Breast epithelium (tissue), 4 donors: ENCODE measurements around the gene KIF6. TPM values are rescaled to one million over a fixed set of nuclear protein-coding genes. Genes with fewer than 3 reads are reported as not detected.

Source experiments
- DNase-seq, 2 donors: peaks; one replicate each; pipeline ENCODE4 v3.0.0-alpha.2; 2019; ENCODE audit warnings: low spot score in 2 of 2
- H3K27ac ChIP-seq, 2 donors: fragments of 200-600 bp; sonication (generic) in 1 of 2; one replicate each; pipeline ENCODE4 v1.5.1; 2016 to 2019; ENCODE audit warnings: mild to moderate bottlenecking in 1 of 2
- H3K27me3 ChIP-seq, 2 donors: fragments of 200-600 bp; sonication (generic) in 1 of 2; one replicate each; pipeline versions ENCODE4 v1.5.1 to v1.6.0; 2017 to 2019; ENCODE audit warnings: control low read depth in 1 of 2, mild to moderate bottlenecking in 1 of 2
- H3K36me3 ChIP-seq: fragments of 200-600 bp; one replicate; pipeline ENCODE4 v1.5.1; 2019
- H3K4me1 ChIP-seq, 2 donors: fragments of 200-600 bp; sonication (generic); one replicate each; pipeline ENCODE4 v1.5.1; 2016 to 2019; ENCODE audit warnings: control low read depth in 1 of 2
- H3K4me3 ChIP-seq, 3 donors: fragments of 200-600 bp; sonication (generic); 1 replicate in 2 of 3; 2 replicates in 1 of 3; pipeline ENCODE4 v1.5.1; 2016 to 2019; ENCODE audit warnings: mild to moderate bottlenecking in 3 of 3, moderate library complexity in 2 of 3
- H3K9me3 ChIP-seq, 2 donors: fragments of 200-600 bp; sonication (generic) in 1 of 2; one replicate each; pipeline ENCODE4 v1.5.1; 2016 to 2019; ENCODE audit warnings: control low read depth in 1 of 2
- CTCF ChIP-seq, 3 donors: fragments of 450-650 bp; IDR thresholded peaks; one replicate each; pipeline ENCODE4 v1.5.1; 2016 to 2017; ENCODE audit warnings: antibody characterized with exemption in 3 of 3, mild to moderate bottlenecking in 3 of 3, moderate library complexity in 3 of 3
- POLR2A ChIP-seq: fragments of 450-650 bp; IDR thresholded peaks from one replicate; pipeline ENCODE4 v1.6.1; 2016; ENCODE audit warnings: antibody characterized with exemption, mild to moderate bottlenecking, moderate library complexity
- POLR2AphosphoS5 ChIP-seq, 3 donors: sonication (generic); formaldehyde crosslinking; IDR thresholded peaks; one replicate each; pipeline ENCODE4 v1.6.1; 2017; ENCODE audit warnings: antibody characterized with exemption in 3 of 3
- intact Hi-C: fragments of 100-400 bp; cut with DNase I; formaldehyde crosslinking; loops from one replicate; pipeline ENCODE4 v1.15.1; 2023; ENCODE audit warnings: low total_unique reads
- total RNA-seq, 3 donors: library from RNA; depleted of rRNA; stranded (reverse); fragments of >200 nt; gene quantifications; one replicate each; pipeline ENCODE4 v1.1.0, GENCODE V29; 2016

KIF6 gene
- under 1 TPM; under 0.01 to 0.80 (median 0.15) TPM for total RNA-seq

GRCh38 chr6:39724787-39725631, at the start of gene KIF6:
KIF6 (minus strand) TSS chr6:39725408; CDS start chr6:39725310, 98 bp downstream.
- H3K4me3 ChIP-seq = peak within 1 kb of the TSS; percentile 60 to 86 (median 86)
- DNase-seq = peak; percentile 85 to 86
- peak within 1 kb of the TSS; percentile 40 to 61 for H3K27ac ChIP-seq
- H3K27me3 ChIP-seq = no peaks in the 10 kb centered on the region
- intact Hi-C loops = no loop called here
- H3K4me1 ChIP-seq = no peaks in the 10 kb centered on the region
- no peaks in the 10 kb centered on the region for H3K9me3 ChIP-seq
- no peaks in the 10 kb centered on the region for H3K36me3 ChIP-seq
- TF ChIP-seq POLR2A (no peak), CTCF (IDR thresholded peaks at IDR 0.05) (no peak), POLR2AphosphoS5 (IDR thresholded peaks at IDR 0.05) (no peak)

- DNase-seq = no peak
- Histone ChIP-seq H3K36me3 (no peaks in the 10 kb centered on the region), H3K27me3 (peaks cover 0 to 5% of the 10 kb centered on the region in 2 donors), H3K4me3 (no peak overlapping the region), H3K9me3 (no peaks in the 10 kb centered on the region), H3K27ac (no peak overlapping the region), H3K4me1 (no peaks in the 10 kb centered on the region)
- intact Hi-C loops = no loop called here
- TF ChIP-seq POLR2A = no peak
- TF ChIP-seq POLR2AphosphoS5 (IDR thresholded peaks at IDR 0.05) = no peak
- no peak for TF ChIP-seq CTCF (IDR thresholded peaks at IDR 0.05)
Measured at GRCh38 chr6:39773782-39774181, 48.6 kb upstream of the KIF6 start.

GRCh38 chr6:39772559-39773273, 47.5 kb upstream of the KIF6 start:
- H3K4me1 ChIP-seq = no peaks in the 10 kb centered on the region
- no peak for DNase-seq
- intact Hi-C loops = no loop called here
- no peak overlapping the region for H3K27ac ChIP-seq
- no peak for TF ChIP-seq POLR2A
- no peak for TF ChIP-seq CTCF (IDR thresholded peaks at IDR 0.05)
- TF ChIP-seq POLR2AphosphoS5 (IDR thresholded peaks at IDR 0.05) = no peak
- no peak overlapping the region for H3K4me3 ChIP-seq
- no peaks in the 10 kb centered on the region for H3K36me3 ChIP-seq
- no peaks in the 10 kb centered on the region for H3K9me3 ChIP-seq
- peaks cover 0 to 9% of the 10 kb centered on the region in 2 donors for H3K27me3 ChIP-seq

- Histone ChIP-seq H3K9me3 (no peaks in the 10 kb centered on the region), H3K27ac (no peak overlapping the region), H3K4me3 (no peak overlapping the region), H3K36me3 (no peaks in the 10 kb centered on the region), H3K27me3 (peaks cover 0 to 9% of the 10 kb centered on the region in 2 donors), H3K4me1 (no peaks in the 10 kb centered on the region)
- intact Hi-C loops = no loop called here
- DNase-seq = no peak
- no peak for TF ChIP-seq CTCF (IDR thresholded peaks at IDR 0.05)
- TF ChIP-seq POLR2AphosphoS5 (IDR thresholded peaks at IDR 0.05) = no peak
Measured at GRCh38 chr6:39770446-39770845, 45.2 kb upstream of the KIF6 start.

GRCh38 chr6:39769012-39769411, 43.8 kb upstream of the KIF6 start:
- no peaks in the 10 kb centered on the region for H3K36me3 ChIP-seq
- peaks cover 0 to 9% of the 10 kb centered on the region in 2 donors for H3K27me3 ChIP-seq
- no peaks in the 10 kb centered on the region for H3K4me1 ChIP-seq
- TF ChIP-seq POLR2AphosphoS5 (IDR thresholded peaks at IDR 0.05) (no peak), CTCF (IDR thresholded peaks at IDR 0.05) (no peak), POLR2A (no peak)
- H3K4me3 ChIP-seq = no peak overlapping the region
- H3K27ac ChIP-seq = no peak overlapping the region
- intact Hi-C loops = no loop called here
- DNase-seq = no peak
- no peaks in the 10 kb centered on the region for H3K9me3 ChIP-seq
